HG02970 (cell line): ENCODE data around the gene EFCAB6.

Source experiments
- ATAC-seq: cut with Tn5 transposase; IDR thresholded peaks from one replicate; pipeline ENCODE4 v1.9.1; 2021; ENCODE audit warnings: mild to moderate bottlenecking, moderate library complexity, moderate number of reproducible peaks; ENCODE audit not compliant: unreplicated experiment, low FRiP score

The EFCAB6 gene

DNA sequence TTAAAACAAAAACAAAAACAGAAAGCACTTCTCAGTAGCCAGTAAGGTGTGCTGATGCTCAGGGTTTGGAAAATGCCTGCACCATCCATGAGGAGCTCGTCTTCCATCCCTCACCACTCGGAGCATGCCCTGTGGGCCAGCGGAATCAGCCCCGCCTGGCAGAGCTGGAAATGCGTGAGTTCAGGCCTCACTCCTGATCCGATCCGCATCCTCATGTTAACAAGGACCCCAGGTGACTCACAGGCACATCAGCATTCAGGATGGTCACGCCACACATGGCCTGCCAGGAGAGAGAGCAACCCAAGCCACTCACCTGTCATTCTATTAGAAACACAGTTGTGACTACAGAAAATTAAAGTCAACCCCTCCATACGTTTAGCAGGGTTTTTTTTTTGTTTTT, 211.8 kb downstream of the EFCAB6 start:
- no peak for ATAC-seq

DNA sequence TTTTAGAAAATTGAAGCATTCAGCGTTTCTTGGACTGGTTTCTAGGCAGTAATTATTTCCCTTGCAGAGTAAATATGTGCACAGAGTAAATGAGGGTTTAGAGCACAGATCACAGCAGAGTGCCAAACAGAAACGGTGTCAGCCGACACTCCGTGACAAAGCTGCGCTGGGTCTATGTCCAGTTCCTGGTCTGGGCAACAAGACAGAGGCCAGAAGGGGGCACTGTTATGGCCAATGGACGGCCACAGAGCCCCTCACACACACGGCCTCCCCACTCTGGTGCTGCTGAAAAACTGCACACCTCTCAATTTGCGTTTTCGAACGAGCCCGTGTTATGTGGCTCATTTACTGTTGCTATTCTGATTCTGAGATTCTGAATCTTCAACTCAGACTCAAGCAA, 219.6 kb downstream of the EFCAB6 start:
- ATAC-seq: no peak

- no peak for ATAC-seq
Measured at GRCh38 chr22:43591380-43591779, 220.7 kb downstream of the EFCAB6 start.

DNA sequence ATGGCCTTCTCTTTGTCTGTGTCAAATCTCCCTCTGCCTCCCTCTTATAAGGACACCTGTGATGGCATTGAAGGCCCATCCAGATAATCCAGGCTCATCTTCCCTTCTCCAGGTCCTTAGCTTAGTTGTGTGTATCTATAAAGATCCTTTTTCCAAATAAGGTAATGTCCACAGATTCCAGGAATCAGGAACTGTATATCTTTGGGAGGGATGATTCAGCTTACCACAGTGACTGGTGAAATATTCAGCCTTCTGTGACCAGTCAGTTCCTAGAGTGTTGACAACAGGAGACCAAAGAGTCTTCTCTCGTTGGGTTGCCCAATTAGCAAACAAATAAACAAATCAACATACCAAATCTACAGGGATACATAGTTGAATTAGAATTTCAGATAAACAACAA, 224.5 kb downstream of the EFCAB6 start:
- no peak for ATAC-seq

- ATAC-seq: no peak
Measured at GRCh38 chr22:43583501-43583900, 228.6 kb downstream of the EFCAB6 start.

- ATAC-seq: no peak
Measured at GRCh38 chr22:43582394-43582793, 229.7 kb downstream of the EFCAB6 start.

DNA sequence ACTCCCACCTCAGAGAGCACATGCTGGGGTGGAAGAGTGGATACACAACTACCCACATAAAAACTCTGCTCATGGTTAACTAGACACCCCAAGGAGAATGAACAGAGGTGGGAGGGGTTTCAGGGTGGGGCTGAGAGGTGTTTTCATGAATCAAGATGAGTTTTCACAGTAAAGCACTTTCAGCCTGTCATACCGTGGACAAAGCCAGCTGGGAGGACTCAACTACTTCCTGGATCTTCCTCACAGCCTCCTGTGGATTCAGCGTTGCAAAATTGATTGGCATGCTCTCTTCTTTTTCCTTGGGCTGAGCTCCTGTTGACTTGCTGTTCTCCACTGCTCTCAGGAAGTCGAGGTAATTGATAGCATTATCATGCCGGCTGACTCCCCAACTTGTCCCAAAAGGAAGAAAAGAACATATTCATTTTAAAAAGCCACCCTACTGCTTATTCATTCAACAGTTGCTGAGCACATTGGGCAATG, 231.8 kb downstream of the EFCAB6 start:
- no peak for ATAC-seq

DNA sequence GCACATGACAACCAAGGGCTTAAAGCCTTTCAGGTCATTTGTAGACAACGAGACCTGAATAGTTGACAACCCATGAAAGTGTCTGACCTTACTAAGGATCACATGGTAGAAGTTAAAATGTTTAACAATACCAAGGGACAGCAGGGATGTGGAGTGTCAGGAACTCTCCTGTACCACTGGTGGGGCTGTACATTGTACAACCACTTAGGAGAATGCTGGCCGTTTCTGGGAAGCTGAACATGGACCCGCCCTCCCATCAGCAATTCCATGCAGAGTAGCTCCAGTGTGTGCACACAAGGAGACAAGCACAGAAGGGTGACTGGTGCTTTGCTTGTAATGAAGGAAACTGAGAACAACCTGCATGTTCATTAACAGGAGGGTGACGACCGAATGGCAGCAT, 237.4 kb downstream of the EFCAB6 start:
- no peak for ATAC-seq

GRCh38 chr22:43572710-43573109, 239.4 kb downstream of the EFCAB6 start:
- no peak for ATAC-seq

GRCh38 chr22:43571181-43571580, 240.9 kb downstream of the EFCAB6 start:
- no peak for ATAC-seq

- no peak for ATAC-seq
Measured at GRCh38 chr22:43570531-43571165, 241.5 kb downstream of the EFCAB6 start.

DNA sequence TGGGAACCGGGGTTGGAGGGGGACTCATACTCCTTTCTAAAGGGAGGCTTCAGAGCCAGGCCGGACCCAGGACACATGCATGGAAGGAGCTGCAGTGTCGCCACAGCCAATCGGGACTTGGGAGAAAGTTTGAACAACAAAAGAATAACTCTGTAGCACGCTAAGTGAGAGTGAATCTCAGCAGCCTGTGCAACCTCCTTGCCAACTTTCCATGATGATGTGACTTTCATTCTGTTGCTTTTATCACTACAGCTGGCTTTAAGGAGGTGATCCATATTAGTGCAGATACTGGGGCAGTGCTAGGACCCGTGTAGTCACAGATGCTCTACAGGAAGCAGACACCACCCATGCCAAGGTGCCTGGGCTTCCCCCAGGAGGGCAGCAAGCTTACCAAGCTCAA, 243.0 kb downstream of the EFCAB6 start:
- no peak for ATAC-seq

DNA sequence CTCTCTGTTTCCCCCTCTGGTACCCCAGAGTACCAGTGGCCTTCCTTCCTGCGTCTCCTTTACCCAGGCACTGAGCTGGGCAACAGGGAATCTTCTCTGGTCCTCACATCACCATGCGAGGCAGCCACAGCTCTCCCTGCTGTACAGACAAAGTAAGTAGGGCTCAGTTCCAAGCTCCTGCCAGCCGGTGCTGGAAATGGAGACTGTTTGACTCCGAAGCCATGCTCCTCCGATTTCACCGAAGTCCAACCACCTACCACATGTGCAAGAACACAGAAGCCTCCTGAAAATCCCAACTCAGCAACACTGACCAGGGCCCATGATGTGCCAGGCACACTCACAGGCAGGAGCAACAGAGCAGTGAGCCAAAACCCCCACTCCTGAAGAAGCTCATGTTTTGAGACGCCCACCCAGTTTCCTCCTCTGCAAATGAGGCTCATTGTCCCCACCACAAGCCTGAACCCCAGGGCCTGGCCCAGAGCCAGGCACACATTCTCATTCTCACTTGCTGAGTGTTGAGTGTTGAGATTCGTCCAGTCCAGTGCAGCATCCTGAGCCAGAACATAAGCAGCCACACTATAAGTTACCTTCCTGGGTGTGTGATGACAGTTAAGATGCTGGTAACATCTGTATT, 244.3 kb downstream of the EFCAB6 start:
- no peak for ATAC-seq

DNA sequence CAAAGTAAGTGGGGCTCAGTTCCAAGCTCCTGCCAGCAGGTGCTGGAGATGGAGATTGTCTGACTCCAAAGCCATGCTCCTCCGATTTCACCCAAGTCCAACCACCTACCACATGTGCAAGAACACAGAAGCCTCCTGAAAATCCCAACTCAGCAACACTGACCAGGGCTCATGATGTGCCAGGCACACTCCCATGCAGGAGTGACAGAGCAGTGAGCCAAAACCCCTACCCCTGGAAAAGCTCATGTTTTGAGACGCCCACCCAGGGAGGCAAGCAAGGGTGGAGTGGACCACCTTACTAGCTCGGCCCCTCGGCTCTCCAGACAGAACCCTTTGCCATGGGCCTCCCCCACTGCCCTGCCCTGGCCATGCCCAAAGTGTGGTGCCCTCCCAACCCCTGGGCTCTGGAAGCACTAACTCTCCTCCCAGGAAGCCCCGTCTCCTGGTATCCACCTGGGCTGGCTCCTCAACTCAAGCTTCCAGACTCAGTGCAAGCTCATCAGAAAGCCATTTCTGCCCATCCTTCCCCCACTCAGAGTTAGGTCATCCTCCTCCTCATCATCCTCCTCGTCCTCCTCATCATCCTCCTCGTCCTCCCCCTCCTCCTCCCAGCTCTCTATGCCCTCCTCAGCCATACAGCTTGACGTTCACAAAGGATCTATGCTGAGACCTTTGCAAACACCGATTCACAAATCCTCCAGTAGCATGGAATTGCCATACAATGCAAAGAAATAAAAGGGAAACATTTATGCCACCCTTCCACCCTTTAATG, 245.4 kb downstream of the EFCAB6 start:
- no peak for ATAC-seq

- ATAC-seq: no peak
Measured at GRCh38 chr22:43566021-43566420, 246.1 kb downstream of the EFCAB6 start.

DNA sequence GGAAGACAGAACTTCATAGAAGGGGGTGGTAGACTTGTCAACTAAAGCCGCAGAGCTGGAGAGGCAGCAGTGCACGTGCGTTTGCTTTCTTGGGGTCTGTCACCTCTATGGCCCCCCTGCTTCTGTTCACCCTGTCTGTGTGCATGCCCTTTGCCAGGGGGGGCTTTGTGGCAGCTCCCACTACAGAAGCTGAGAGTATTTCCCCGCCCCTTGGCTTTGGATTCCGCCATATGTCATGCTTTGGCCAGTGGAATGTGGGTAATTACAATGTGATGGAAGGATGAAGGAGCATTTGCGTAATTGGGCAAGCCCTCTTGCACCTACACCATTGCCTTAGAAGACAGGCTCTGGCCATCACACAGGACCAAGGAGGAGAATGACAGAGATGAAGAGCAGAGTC, 247.2 kb downstream of the EFCAB6 start:
- ATAC-seq: no peak

DNA sequence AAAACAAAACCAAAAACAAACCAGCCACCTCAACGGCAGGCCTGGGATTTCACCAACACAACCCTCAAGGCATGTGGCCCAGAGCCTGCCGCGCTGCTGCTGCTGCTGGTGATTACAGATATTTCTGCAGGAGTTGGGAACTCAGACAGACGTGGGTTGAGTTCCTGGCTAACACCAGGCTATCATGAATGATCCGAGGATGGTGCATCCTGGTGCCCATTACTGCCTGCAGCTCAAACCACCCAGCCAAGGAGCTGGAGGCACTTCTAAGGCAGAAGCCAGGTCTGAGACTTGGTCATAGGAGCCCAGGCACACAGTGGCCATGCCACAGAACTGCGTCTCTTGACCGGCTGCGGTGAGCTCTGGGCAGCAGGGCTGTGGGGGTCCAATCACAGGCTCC, 248.5 kb downstream of the EFCAB6 start:
- ATAC-seq: no peak

- no peak for ATAC-seq
Measured at GRCh38 chr22:43562843-43563242, 249.3 kb downstream of the EFCAB6 start.

- no peak for ATAC-seq
Measured at GRCh38 chr22:43561415-43562178, 250.5 kb downstream of the EFCAB6 start.

GRCh38 chr22:43560651-43561050, 251.5 kb downstream of the EFCAB6 start:
- ATAC-seq: no peak
